ENCODE measurements around the gene ZER1.

Gene ZER1

DNA sequence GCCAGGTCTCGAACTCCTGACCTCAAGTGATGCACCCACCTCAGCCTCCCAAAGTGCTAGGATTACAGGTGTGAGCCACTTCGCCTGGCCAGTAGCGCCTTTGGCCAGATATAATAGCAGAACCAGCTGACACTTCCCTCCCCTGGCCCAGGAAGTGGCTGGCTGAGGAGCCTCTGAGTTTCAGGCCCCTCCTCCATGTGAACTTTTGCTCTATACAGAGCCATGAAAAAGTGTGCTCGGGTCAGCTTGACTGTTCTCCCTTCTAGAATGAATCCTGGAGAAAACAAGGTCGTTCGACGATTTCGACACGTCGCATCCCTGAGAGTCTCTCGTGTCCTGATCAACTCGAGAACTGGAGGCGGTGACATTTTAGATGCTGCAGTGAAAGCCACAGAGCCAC, 39.2 kb downstream of the ZER1 start:
- no peak for DNase-seq

DNA sequence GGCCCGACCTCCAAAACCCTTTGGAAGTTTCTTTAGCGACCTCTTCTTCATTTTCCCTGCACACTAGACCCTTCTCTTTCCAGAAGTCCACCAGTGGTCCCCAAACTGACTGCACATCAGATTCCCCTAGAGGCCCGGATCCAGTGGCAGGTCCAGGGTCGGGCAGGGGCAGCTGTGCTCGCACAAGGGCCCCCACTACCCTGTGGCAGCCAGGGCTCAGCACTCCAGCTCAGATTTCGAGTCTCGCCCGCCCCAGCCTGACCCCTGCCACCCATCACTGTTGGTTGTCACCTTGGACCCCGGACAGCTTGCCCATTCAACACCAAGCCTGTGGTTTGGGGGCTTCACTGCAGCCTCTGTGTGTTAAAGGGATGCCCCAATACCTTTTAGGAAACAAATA, 40.0 kb downstream of the ZER1 start:
- DNase-seq = no peak

DNA sequence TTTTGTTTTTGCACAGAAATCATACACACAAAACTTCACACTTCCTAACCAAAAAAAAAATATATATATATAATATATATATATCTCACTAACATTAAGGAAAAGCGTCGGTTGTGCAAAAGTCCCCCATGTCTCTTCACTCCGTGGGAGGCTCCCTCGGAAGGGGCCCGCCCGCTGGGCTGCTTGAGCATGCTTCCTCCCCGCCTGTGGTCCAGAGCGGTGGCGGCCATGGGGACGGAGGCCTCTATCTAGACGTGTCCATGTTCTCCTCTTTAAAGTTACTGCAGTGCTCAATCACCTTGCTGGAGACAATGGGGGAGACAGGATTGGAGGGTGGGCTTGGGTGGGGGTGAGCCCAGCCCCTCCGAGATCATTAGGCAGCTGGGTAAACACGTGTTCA, 40.6 kb downstream of the ZER1 start:
- no peak for DNase-seq

DNA sequence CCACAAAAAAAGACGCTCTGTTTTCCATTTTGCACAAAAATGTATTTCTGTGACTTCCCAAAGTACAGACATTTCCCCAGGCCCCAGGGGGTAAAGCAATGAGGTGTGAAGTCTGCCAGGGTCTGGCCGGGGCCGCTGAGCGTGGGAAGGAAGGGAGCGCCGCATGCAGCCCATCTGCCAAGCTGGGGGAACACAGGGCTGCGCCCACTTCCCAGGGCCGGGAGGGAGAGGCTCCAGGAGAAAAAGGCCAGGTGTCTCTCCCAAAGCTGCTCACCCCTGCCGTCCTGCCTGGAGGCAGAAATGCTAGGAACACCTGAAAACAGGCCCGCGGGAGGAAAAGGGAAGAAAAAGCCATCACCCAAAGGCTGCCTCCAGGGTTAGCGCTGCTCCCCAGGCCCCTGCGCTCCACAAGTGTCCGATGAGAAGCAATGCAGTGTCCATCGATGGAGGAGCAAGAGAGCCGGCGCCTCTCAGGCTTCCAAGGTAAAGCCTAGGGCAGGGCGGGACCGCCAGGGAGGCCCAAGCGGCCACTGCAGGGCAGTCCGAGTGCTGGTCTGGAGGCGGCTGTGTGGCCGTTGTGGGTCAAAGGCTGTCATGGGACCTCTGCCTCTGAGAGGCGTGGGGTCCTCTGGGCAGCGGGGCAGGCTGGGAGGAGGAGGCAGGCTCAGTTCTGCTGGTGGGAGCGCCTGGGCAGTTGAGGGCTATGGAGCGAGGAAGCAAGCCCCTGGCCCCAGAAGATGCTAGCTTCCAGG, 41.8 kb downstream of the ZER1 start:
- DNase-seq = no peak

DNA sequence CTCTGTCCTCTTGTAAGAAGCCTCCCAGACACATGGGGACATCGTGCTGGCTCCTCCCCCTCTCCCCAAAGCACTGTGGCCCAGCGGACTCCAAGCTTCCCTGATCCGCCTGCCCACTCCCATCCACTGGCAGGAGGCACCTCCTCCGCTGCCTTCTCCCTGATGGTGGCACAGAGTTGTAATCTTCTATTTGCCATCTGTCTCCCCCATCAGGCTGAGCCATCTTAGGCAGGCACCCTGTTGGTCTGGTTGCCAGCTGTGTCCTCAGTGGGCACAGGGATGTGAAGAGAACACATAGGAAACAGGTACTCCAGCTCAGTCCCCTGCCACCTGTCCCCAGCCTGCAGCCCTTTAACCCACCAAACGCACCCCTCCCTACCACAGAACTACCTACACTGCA, 42.4 kb downstream of the ZER1 start:
- no peak for DNase-seq

DNA sequence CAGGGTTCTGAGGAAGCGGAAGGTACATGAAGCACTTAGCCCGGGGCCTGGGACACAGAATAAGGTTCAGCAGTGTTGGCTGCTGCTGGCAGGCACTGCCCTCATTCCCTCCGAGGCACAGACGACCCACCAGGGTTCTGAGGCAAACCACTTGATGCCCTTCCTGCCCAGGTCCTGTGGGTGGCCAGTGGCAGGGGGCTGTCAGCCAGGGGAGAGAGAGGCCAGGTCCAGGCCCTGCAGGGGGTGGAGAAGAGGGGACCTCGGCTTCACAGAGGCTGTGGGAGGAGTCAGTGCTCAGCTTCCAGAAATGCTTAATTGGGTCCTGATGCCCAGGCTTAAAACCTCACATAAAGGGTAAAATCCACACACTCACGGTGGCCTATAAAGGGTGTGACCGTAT, 43.4 kb downstream of the ZER1 start:
- no peak for DNase-seq

DNA sequence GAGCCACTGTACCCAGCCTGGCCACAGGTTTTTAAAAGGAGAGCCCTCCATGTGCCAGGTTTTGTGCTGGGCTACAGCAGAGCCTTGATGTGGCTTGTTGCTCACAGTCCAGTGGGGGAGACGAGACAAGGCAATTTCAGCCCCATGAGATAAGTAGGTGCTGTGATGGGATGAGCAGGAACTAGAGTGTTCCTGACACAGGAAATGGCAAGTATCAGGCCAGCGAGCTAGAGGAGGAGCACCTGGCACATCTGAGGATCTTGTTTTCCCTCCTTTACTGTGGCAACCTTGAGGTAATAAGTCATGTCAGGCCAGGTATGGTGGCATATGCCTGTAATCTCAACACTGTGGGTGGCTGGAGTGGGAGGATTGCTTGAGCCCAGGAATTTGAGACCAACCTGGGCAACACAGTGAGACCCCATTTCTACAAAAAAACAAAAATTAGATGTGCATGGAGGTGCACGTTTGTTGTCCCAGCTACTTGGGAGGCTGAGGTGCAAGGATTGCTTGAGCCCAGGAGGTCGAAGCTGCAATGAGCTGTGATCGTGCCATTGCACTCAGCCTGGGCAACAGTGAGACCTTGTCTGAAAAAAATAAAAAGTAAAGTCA, 44.0 kb downstream of the ZER1 start:
- no peak for DNase-seq

DNA sequence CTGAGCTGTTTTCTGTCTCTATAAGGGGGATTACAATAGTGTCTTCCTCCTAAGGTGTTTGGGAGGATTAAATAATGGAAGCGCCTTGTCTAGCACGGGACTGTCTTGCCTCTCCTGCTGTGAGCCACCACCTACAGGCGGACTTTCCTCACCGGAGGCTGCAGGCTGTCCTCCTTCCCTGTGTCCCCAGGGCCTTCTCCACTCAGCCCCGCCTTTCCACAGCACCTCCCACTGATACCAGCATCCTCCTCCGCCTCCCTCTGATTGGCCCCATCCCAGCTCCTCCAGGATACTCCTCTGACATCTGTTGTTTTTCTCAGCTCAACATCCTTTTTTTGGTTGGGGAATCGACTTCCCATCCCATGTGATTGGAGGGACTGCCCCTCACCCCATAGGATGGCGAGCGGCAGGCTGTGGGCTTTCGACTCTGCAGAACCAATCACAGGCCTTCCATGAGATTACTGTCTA, 46.9 kb downstream of the ZER1 start:
- no peak for DNase-seq

DNA sequence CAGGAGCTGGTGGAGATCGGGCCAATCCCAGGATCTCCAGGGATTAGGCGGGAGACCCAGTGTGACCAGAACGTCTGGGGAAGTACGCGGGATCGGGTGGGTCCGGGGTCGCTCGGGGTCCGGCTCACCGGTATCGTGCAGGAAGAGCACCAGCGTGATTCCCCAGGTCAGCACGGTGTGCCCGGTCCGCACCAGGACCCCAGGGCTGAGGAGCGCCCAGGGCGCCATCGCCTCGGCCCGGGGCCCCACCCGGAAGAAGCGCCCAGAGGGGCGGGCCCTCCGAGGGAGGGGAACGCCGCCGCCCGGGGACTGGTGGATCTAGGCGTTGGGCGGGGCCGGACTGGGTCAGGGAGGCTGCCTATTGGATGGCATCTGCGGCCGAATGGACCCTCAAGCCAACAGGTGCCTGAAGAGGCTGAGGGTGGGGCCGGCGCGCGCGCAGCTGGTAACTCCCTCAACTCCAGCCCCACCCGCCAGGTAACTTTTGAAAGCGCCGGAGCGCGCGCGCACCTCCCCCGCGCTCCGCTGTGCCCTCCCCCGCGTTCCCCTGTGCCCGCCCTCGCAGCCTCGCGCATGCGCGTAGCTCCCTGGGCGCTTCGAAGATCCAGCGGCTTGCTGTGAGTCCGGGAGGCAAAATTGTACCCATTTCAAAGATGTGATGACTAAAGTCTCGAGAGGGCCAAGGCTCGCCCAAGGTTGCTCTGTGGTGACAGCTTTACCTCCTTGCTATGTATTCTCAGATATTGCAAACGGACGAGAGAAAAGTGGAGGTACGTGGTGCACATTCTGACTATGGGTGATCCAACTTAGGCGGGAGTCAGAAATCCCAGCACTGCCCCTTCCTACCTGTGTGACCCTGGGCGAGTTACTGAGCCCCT, 47.6 kb downstream of the ZER1 start, which contains the start of gene ZDHHC12:
TSS of gene ZDHHC12 (minus strand) at position 262 of the 878 bp plus-strand sequence. CDS start at position 228, 34 bp downstream.
- peak; percentile 59 for DNase-seq

DNA sequence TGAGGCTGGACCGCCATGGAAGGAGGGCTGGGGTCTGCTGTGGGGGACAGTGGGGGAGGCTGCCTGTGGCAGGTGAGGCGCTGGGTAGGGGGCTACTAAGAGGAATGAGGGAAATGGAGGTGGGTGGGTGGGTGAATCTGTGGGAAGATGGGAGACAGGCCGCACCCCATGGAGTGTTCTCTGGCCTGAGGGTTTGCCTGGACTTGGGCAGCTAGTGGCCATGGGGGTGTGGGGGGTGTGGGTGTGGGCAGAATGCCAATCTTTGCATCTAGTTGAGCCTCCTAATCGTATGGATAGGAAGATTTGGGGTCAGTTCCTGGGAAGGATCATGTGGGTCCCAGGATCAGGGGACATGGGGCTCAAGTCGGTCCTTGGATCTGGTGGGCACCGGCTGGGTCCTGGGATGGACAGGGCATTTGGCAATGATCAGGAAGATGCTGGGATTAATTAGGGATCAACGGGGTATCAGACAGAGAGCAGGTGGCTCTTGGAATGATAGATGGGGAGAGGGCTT, 48.3 kb downstream of the ZER1 start:
- no peak for DNase-seq

DNA sequence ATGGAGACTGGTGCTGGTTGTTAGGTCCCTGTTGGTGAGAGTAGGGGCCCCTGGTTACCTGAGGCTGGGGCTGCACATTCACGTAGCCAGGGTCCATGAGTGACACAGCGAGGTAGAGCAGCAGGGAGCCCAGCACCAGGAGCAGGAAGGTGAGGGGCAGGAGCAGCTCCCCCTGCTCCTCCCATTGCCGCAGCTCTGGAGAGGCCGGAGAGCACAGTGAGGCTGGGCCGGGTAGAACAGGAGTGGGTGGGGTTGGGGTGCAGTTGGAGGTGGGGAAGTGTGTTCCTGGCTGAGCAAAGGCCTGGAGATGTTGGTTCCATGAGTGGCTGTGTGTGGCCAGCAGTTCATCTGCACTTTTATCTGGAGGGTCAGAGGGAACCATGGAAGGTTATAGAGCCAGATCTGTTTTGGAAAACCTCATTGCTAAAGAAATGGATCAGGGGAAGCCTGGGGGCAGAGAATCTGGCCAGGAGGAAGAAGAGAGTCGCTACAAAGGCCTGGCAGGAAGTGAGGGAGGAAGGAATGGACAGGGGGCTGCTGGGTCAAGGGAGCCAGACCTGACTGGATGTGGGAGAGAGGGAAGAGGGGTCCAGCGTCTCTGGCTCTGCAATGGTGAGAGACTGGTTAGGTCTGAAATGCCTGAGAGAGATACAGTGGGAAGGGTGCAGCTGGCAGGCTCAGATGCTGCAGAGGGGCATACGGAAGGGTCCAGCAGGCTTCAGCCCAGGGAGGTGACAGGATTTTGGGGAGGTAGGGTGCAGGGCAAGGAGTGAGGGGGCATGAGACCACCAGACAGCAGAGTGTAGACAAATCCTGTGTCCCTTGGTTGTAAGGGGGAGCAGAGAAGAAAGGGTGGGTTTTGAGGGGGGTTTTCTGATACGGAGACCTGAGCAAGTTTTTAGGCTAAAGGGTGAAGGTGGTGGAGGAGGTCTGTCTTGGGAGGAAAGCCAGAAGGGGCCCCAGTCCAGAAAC, 49.1 kb downstream of the ZER1 start:
- DNase-seq = no peak

DNA sequence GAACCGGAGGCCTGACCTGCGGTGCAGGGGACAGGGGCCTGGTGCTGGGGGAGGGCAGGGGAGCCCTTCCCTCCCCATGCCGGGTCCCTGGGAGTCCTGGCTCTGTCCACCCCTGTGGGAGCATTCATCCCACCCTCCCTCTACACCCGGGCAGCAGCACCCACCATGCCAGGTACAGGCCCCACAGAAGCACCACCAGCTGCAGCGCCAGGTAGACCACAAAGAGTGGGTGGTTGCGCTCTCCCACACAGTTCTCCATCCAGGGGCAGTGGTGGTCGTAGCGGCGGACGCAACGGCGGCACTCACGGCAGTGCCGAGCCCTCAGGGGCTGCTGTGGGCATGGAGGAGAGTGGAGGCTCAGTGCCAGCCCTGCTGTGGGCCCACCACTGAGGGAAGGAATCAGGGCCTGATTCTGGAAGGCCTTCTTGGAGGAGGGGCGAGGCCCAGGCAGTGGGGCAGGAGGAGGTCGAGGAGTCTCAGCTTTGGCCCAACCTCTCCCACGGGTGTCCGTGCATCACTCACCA, 50.2 kb downstream of the ZER1 start:
- DNase-seq = no peak

DNA sequence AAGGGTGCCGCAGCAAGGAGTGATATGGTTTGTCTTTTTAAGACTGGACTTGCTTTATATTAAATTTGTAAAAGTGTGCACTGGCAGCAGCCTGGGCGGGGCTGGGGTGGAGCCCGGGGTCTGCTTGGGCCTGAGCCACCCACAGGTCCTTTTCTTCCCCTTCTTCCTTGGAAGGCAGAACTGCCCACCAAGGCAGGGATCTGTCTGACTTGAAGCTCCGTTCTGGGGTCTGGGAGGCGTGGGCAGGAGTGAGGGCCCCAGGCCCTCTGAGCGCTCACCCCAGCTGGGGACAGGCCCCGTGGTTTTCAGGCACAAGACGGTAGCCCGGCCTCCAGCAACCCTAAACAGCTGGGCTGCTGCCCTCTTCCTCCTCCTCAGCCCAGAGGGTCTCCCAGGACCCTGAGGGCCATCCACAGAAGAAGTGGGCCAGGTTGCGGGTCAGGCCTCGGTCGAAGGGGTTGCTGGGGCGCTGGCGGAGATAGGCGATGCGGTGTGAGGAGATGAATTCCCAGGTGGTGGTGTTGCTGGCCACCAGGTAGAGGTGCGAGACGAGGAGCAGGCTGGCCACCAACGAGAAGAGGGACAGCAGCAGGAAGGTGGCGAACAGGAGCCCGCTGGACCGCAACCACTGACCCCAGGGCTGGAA, 50.8 kb downstream of the ZER1 start:
- DNase-seq = no peak

DNA sequence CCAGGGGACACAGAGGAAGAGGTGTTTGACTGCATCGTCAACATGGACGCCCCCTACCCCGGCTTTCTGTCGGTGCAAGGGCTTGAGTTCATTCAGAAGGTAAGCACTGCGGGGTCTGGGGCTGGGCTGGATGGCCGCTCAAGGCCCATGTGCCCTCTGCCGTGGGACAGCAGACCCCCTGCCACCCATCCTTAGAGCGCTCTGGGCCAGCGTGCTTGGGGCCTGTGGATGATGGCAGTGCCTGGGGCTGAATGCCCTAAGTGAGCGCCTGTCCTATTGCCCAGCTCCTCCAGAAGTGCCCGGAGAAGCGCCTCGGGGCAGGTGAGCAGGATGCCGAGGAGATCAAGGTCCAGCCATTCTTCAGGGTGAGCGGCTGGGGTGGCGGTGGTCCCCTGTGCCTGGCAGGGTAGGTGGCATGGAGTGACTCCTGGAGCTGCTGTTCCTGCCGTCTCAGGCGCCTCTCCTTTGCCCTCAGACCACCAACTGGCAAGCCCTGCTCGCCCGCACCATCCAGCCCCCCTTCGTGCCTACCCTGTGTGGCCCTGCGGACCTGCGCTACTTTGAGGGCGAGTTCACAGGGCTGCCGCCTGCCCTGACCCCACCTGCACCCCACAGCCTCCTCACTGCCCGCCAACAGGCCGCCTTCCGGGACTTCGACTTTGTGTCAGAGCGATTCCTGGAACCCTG, 51.7 kb downstream of the ZER1 start:
- no peak for DNase-seq

DNA sequence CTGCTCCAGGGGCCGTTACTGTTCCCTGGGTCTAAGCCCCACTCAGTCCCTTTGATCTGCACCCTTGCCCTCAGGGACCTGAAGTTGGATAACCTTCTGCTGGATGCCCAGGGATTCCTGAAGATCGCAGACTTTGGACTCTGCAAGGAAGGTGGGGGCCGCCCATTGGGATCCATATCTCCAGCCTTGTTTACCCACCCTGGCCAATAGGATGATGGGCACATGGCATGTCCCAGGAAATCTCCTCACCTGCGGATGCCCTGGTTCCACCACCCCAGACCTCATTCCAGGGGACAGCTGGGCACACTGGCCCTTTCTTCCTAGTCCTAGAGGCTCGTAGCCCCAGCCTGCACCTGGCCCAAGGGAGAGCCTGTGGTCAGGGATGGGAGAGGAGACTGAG, 53.3 kb downstream of the ZER1 start:
- no peak for DNase-seq

DNA sequence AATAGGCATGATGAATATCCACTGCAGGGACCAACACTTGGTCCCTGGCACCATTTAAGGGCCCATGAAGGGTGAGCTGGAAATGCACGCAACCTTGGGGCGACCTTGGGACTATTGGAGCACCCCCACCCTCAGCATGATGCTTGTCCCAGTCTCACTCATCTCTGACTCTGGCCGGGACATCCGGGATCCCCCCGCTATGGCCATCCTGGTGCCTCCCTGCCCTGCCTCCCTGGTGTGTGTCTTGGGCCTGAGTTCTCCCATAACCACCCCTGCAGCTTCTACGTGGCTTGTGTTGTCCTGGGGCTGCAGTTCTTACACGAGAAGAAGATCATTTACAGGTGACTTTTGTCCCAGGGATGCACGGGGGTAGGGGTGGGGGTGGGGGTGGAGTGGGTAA, 53.7 kb downstream of the ZER1 start:
- DNase-seq = no peak

DNA sequence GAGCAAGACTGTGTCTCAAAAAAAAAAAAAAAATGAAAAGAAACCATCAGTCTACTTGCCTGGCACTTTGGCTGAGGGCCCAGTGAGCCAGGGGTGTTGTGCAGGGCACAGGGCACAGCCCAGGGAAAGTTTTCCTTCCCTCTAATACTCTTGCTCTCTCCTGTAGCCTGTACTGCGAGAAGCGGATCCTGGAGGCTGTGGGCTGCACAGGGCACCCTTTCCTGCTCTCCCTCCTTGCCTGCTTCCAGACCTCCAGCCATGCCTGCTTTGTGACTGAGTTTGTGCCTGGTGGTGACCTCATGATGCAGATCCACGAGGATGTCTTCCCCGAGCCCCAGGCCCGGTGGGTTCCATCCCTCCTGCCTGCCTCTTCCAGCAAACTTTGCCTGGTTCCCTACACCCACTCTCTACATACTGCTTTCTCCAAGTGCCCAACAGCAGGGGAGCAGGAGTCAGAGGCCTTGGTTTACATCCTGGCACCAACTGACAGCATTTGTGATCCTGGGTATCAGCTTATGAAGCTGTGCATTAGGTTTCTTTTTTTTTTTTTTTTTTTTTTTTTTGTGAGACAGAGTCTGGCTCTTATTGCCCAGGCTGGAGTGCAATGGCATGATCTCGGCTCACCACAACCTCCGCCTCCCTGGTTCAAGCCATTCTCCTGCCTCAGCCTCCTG, 55.0 kb downstream of the ZER1 start:
- no peak for DNase-seq

DNA sequence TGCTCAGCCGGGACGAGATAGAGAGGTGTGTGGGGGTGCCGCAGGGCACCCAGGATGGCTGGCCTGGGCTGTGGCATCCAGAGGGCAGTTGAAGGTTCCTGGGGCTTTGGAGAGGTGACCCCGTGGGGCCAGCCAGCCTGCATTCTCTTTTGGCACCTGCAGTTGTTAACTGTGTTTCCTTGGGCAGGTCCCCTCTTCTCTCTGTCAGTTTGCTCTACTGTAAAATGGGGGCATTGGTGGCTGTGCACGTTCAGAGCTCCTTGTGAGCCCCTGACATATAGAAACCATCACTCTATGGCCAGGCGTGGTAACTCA, 56.3 kb downstream of the ZER1 start:
- DNase-seq = no peak

DNA sequence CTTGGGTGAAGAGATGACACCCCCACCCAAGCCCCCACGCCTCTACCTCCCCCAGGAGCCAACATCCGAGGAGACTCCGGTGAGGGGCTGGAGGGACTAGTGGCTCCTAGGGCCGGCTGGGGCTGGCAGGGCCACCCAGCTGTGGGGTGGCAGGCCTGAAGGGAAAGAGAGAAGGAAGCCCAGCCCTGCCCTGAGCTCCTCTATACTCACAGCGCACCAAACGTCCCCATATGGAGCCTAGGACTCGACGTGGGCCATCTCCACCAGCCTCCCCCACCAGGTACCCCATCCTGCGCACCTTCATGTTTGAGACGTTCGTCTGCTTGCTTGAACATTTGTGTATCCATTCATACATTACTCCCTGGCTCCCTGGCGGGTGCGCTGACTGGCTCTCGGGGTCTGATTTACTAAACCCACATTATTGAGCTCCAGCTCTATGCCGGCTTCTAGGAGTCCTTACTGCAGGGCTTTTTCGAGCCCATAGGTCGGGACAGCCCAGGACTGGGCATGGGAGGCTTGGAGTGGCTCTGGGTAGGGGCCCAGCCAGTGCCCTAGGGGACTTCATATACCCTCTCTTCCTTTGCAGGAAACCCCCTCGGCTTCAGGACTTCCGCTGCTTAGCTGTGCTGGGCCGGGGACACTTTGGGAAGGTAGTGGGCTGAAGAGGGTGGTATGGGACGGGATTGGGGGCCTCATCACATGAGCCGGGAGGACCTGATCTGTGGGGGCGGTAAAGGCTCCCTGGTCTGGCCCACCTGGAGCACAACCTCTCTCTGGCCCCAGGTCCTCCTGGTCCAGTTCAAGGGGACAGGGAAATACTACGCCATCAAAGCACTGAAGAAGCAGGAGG, 56.9 kb downstream of the ZER1 start:
- DNase-seq = no peak

Data from GOT3 (cell line).